GF-D8 (cell line): Measurements from ENCODE around the gene PCDHGA2.
"Not testable (repeated sequence)": the region's sequence is repeated elsewhere in the genome, so short reads cannot be mapped to it uniquely, and the experiment has no call there.

Experiments
- DNase-seq: peaks from one replicate; lab custom pipeline; 2025; lab: John Stamatoyannopoulos, UW

PCDHGA2 gene

DNA sequence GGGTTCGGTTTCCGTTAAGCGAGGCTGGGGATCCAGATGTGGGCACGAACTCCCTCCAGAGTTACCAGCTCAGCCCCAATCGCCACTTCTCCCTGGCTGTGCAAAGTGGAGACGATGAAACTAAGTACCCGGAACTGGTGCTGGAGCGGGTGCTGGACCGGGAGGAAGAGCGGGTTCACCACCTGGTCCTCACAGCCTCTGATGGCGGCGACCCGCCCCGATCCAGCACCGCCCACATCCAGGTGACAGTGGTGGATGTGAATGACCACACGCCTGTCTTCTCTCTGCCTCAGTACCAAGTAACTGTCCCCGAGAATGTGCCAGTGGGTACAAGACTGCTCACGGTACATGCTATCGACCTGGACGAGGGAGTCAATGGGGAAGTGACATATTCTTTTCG lies 44.8 kb downstream of the PCDHGA2 start:
- no peak for DNase-seq

DNA sequence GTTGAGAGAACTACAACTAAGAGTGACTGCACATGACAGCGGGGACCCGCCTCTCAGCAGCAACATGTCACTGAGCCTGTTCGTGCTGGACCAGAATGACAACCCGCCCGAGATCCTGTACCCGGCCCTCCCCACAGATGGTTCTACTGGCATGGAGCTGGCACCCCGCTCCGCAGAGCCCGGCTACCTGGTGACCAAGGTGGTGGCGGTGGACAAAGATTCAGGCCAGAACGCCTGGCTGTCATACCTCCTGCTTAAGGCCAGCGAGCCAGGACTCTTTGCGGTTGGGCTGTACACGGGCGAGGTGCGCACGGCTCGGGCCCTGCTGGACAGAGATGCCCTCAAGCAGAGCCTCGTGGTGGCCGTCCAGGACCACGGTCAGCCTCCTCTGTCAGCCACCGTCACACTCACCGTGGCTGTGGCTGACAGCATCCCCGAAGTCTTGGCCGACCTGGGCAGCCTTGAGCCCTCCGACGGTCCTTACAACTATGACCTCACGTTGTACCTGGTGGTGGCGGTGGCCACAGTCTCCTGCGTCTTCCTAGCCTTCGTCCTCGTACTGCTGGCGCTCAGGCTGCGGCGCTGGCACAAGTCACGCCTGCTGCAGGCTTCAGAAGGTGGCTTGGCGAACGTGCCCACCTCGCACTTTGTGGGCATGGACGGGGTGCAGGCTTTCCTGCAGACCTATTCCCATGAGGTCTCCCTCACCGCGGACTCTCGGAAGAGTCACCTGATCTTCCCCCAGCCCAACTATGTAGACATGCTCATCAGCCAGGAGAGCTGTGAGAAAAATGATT lies 46.1 kb downstream of the PCDHGA2 start:
- DNase-seq: no peak

DNA sequence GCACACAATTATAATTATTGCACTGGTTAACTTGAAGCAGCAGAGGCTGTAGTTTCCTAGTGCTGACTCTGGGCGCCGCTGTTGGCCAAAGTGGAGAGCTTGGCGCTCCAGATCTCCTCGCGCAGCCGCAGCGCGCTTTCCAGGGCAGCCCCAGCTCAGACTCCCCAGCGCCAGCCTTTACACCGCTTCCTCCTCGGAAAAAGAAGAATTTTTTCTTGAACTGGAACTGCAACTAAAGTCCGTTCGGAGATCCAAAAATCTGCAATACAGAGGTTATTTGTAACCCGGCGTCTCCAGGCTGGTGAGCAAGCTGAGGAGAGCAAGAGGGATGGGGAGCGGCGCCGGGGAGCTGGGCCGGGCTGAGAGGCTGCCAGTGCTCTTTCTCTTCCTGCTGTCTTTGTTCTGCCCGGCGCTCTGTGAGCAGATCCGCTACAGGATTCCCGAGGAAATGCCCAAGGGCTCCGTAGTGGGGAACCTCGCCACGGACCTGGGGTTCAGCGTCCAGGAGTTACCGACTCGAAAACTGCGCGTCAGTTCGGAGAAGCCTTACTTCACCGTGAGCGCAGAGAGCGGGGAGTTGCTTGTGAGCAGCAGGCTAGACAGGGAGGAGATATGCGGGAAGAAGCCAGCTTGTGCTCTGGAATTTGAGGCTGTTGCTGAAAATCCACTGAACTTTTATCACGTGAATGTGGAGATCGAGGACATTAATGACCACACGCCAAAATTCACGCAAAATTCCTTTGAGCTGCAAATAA lies 49.2 kb downstream of the PCDHGA2 start, which contains the start of gene PCDHGB4:
Gene PCDHGB4, plus strand, starts transcription at position 142 of the 755 bp plus-strand sequence. Its CDS starts 187 bp downstream, at position 329.
- DNase-seq: not testable (repeated sequence)

DNA sequence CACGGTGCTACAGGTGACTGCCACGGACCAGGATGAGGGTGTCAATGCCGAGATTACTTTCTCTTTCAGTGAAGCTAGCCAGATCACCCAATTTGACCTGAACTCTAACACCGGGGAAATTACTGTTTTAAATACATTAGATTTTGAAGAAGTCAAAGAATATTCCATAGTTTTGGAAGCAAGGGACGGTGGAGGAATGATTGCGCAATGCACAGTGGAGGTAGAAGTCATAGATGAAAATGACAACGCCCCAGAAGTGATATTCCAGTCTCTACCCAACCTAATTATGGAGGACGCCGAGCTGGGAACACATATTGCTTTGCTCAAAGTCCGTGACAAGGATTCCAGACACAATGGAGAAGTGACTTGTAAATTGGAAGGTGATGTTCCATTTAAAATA lies 50.1 kb downstream of the PCDHGA2 start:
- no peak for DNase-seq

DNA sequence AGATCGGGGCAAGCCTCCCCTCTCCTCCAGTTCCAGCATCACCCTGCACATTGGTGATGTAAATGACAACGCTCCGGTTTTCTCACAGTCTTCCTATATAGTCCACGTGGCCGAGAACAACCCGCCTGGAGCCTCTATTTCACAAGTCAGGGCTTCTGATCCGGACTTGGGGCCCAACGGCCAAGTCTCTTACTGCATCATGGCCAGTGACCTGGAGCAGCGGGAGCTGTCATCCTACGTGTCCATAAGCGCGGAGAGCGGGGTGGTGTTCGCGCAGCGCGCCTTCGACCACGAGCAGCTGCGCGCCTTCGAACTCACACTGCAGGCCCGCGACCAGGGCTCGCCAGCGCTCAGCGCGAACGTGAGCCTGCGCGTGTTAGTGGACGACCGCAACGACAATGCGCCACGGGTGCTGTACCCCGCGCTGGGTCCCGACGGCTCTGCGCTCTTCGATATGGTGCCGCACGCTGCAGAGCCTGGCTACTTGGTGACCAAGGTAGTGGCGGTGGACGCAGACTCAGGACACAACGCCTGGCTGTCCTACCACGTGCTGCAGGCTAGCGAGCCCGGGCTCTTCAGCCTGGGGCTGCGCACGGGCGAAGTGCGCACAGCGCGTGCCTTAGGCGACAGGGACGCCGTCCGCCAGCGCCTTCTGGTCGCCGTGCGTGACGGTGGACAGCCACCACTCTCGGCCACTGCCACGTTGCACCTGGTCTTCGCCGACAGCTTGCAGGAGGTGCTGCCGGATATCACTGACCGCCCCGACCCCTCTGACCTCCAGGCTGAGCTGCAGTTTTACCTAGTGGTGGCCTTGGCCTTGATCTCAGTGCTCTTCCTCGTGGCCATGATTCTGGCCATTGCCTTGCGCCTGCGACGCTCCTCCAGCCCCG lies 50.8 kb downstream of the PCDHGA2 start:
- DNase-seq: no peak

DNA sequence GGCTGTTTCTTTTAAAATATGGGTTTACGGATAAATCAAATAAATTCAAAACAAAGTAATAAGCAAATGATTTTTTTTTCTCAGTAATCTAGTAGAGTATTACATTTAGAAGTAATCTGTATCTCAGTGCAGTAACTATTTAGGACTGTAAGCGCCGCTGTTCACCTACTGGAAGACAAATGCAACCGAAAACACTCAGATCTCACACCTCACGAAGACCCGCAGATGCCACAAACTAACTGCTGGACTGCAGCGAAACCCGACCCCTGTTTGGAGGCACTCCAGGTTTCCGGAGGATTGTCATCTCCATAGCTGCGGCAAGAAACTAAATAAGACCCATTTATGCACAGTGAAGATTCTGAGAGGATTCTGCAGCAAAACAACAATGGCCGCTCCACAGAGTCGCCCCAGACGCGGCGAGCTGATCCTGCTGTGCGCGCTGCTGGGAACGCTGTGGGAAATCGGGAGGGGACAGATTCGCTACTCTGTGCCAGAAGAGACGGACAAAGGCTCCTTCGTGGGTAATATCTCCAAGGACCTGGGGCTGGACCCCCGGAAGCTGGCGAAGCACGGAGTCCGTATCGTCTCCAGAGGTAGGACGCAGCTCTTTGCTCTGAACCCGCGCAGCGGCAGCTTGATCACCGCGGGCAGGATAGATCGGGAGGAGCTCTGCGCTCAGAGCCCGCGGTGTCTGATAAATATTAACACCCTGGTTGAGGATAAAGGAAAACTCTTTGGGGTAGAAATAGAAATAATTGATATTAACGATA lies 54.1 kb downstream of the PCDHGA2 start, which contains the start of gene PCDHGA8:
Gene PCDHGA8, plus strand, starts transcription at position 205 of the 770 bp plus-strand sequence. Its CDS starts 181 bp downstream, at position 386.
- DNase-seq: no peak
